Endothelial cell of umbilical vein (primary cell): ENCODE results near the gene TPM3. TPM values are rescaled to one million over a fixed set of nuclear protein-coding genes. Genes with fewer than 3 reads are reported as not detected.

Experiments used
- BruUV-seq: library from RNA; stranded (reverse); fragments of 400-500 nt; replicated peaks from 2 replicates; lab custom pipeline; 2021; lab: Mats Ljungman, UMichigan
- CTCF ChIA-PET: fragments of 300-600, 350-600 bp; sonication (Branson Sonifier 250); formaldehyde crosslinking; loops from one replicate; lab custom pipeline; 2021; ENCODE audit warnings: antibody characterized with exemption, inconsistent platforms; lab: Charles Lee
- POLR2A ChIA-PET: fragments of 300-600, 350-600 bp; sonication (Branson Sonifier 250); formaldehyde crosslinking; loops from one replicate; lab custom pipeline; 2021; ENCODE audit warnings: antibody characterized with exemption, inconsistent platforms; lab: Charles Lee
- DNase-seq: peaks from one replicate; pipeline ENCODE4 v3.0.0-alpha.2; 2011; ENCODE audit warnings: low read depth, low spot score
- FAIRE-seq: peaks from 2 replicates; lab custom pipeline; 2011; peaks lifted over from hg19 to GRCh38; lab: Jason Lieb, UNC
- H2AFZ ChIP-seq: 2 replicates; pipeline ENCODE4 v1.6.0; 2012; ENCODE audit warnings: low read depth, low read length, control low read depth, inconsistent platforms
- H3K27ac ChIP-seq: 2 replicates; pipeline ENCODE4 v1.5.1; 2011; ENCODE audit warnings: low read depth, mild to moderate bottlenecking, control low read depth, low read length, moderate library complexity; ENCODE audit not compliant: insufficient read depth
- H3K27me3 ChIP-seq, 2 experiments: 2 replicates each; pipeline versions ENCODE4 v1.6.0 to v1.6.1; 2011; ENCODE audit warnings: low read length in 2 of 2, mixed read lengths in 1 of 2; ENCODE audit not compliant: control insufficient read depth in 2 of 2, insufficient read depth in 2 of 2
- H3K36me3 ChIP-seq, 2 experiments: 2 replicates in 1 of 2; 3 replicates in 1 of 2; pipeline ENCODE4 v1.5.1; 2011; ENCODE audit warnings: low read length in 2 of 2, mild to moderate bottlenecking in 1 of 2, moderate library complexity in 1 of 2; ENCODE audit not compliant: control insufficient read depth in 2 of 2, insufficient read depth in 2 of 2; ENCODE audit errors: extremely low read depth in 1 of 2
- H3K4me1 ChIP-seq: 3 replicates; pipeline ENCODE4 v1.5.1; 2011; ENCODE audit warnings: mild to moderate bottlenecking, low read length; ENCODE audit not compliant: control insufficient read depth, insufficient read depth; ENCODE audit errors: extremely low read depth
- H3K4me2 ChIP-seq: 2 replicates; pipeline ENCODE4 v1.6.1; 2011; ENCODE audit warnings: low read length, control low read depth, mixed read lengths; ENCODE audit not compliant: insufficient read depth
- H3K4me3 ChIP-seq, 3 experiments: fragments of 200-600 bp in 1 of 3; sonication (generic), shearing (Covaris generic) in 1 of 3; replicated peaks in 1 of 3; 2 replicates each; pipeline ENCODE4 v1.5.1; 2011 to 2016; ENCODE audit warnings: control low read depth in 3 of 3, low read length in 3 of 3, mild to moderate bottlenecking in 2 of 3, inconsistent platforms in 1 of 3, low read depth in 1 of 3, moderate library complexity in 1 of 3; ENCODE audit not compliant: insufficient read depth in 1 of 3
- H3K79me2 ChIP-seq: 2 replicates; pipeline ENCODE4 v1.6.0; 2012; ENCODE audit warnings: low read length, inconsistent platforms; ENCODE audit not compliant: control insufficient read depth, insufficient read depth
- H3K9ac ChIP-seq: replicated peaks from 2 replicates; pipeline ENCODE3; 2011; ENCODE audit warnings: low read length, control low read depth; ENCODE audit not compliant: insufficient read depth; ENCODE audit errors: extremely low read depth
- H3K9me1 ChIP-seq: replicated peaks from 3 replicates; pipeline ENCODE4 v1.6.0; 2011; ENCODE audit warnings: mild to moderate bottlenecking, low read length; ENCODE audit not compliant: control insufficient read depth, insufficient read depth; ENCODE audit errors: extremely low read depth
- H3K9me3 ChIP-seq: replicated peaks from 2 replicates; pipeline ENCODE4 v1.5.1; 2012; ENCODE audit warnings: low read length, inconsistent platforms; ENCODE audit not compliant: control insufficient read depth, insufficient read depth
- H4K20me1 ChIP-seq: replicated peaks from 2 replicates; pipeline ENCODE3; 2011; ENCODE audit warnings: mild to moderate bottlenecking, low read length; ENCODE audit not compliant: control insufficient read depth, insufficient read depth; ENCODE audit errors: extremely low read depth
- CTCF ChIP-seq, 2 donors: IDR thresholded peaks; 1 replicate in 1 of 2; 2 replicates in 1 of 2; pipeline ENCODE4 v1.5.1; 2011; ENCODE audit warnings: low read length in 2 of 2, mild to moderate bottlenecking in 2 of 2, moderate library complexity in 2 of 2, control low read depth in 1 of 2, inconsistent platforms in 1 of 2, low read depth in 1 of 2; ENCODE audit not compliant: insufficient read depth in 1 of 2; ENCODE audit errors: extremely low read depth in 1 of 2
- EZH2 ChIP-seq: IDR thresholded peaks from 2 replicates; pipeline ENCODE4 v1.6.1; 2012; ENCODE audit warnings: borderline replicate concordance, low read depth, mild to moderate bottlenecking, moderate library complexity, low read length, inconsistent platforms; ENCODE audit not compliant: severe bottlenecking
- FOS ChIP-seq: IDR thresholded peaks from 2 replicates; pipeline ENCODE4 v1.6.1; 2011; ENCODE audit warnings: mild to moderate bottlenecking, low read length, moderate library complexity, borderline replicate concordance; ENCODE audit not compliant: insufficient read depth
- GATA2 ChIP-seq: IDR thresholded peaks from 2 replicates; pipeline ENCODE4 v1.7.0; 2011; ENCODE audit warnings: low read depth, mild to moderate bottlenecking, moderate library complexity, mixed read lengths, low read length; ENCODE audit not compliant: insufficient read length, insufficient read depth
- JUN ChIP-seq: IDR thresholded peaks from 2 replicates; pipeline ENCODE4 v1.6.1; 2011; ENCODE audit warnings: borderline replicate concordance, low read depth; ENCODE audit not compliant: insufficient read length, insufficient read depth
- MAX ChIP-seq: IDR thresholded peaks from 2 replicates; pipeline ENCODE4 v1.6.1; 2011; ENCODE audit not compliant: insufficient read depth, insufficient read length
- MYC ChIP-seq: IDR thresholded peaks from one replicate; pipeline ENCODE4 v1.6.1; 2011; ENCODE audit warnings: mild to moderate bottlenecking, low read depth, low read length
- POLR2A ChIP-seq: IDR thresholded peaks from 2 replicates; pipeline ENCODE4 v1.6.1; 2012; ENCODE audit warnings: low read depth, mild to moderate bottlenecking, control low read depth, low read length
- POLR2AphosphoS5 ChIP-seq: IDR thresholded peaks from 2 replicates; pipeline ENCODE4 v1.6.1; 2012; ENCODE audit warnings: low read depth, mild to moderate bottlenecking, control low read depth, low read length, moderate library complexity; ENCODE audit not compliant: insufficient read depth
- dilution Hi-C: fragments of 300-500 bp; cut with MboI; formaldehyde crosslinking; loops from one replicate; pipeline ENCODE4 v1.15.0; 2019; ENCODE audit warnings: low sequenced_read_pairs; ENCODE audit not compliant: extremely low pct_ligation_motif_present
- intact Hi-C: fragments of 100-400 bp; cut with micrococcal nuclease; formaldehyde crosslinking; loops from one replicate; pipeline ENCODE4 v1.10.0; 2022
- polyA plus RNA-seq, 4 experiments: library from polyadenylated mRNA; depleted of rRNA in 3 of 4; stranded (reverse) in 3 of 4; unstranded in 1 of 4; fragments of >200 nt; gene quantifications; 2 replicates each; pipeline versions ENCODE4 v1.2.1 to v1.2.3, GENCODE V29; 2011 to 2012; ENCODE audit warnings: missing spikeins in 1 of 4
- total RNA-seq: library from RNA; stranded (reverse); gene quantifications from 2 replicates; pipeline ENCODE4 v1.2.3, GENCODE V29; 2021

Gene TPM3
- total and polyA plus RNA-seq, 2 donors (not counting 3 experiments of a cell fraction or from before 2014, with no cell fraction given): 395 to 927 TPM

- no peak for FAIRE-seq
- TF ChIP-seq POLR2A: no peak
- TF ChIP-seq GATA2: no peak
- no peaks in the 10 kb centered on the region for H3K27me3 ChIP-seq
- H3K36me3 ChIP-seq: peaks cover 52 to 59% of the 10 kb centered on the region in 2 experiments
- no peaks in the 10 kb centered on the region for H3K9me1 ChIP-seq
- no peak overlapping the region for H2AFZ ChIP-seq
- dilution Hi-C loops: no loop called here
- H3K9ac ChIP-seq: no peak overlapping the region
- peaks cover 10% of the 10 kb centered on the region for H3K4me1 ChIP-seq
- intact Hi-C loops: no loop called here
- no peak overlapping the region for H3K27ac ChIP-seq
- no peaks in the 10 kb centered on the region for H3K9me3 ChIP-seq
- BruUV-seq: no TSS peak
- CTCF ChIA-PET: interaction anchor here (1.1 kb wide), 1 partner anchor 16 kb away, joined by 4 read pairs; no protein-coding TSS in a partner anchor
- H3K79me2 ChIP-seq: peaks cover 86% of the 10 kb centered on the region
- H3K4me2 ChIP-seq: no peak overlapping the region
- peaks cover 9% of the 10 kb centered on the region for H4K20me1 ChIP-seq
- no peak for DNase-seq
- H3K4me3 ChIP-seq: no peak overlapping the region
- POLR2A ChIA-PET: no interaction called here
Measured at GRCh38 chr1:154171880-154172279, 20.0 kb downstream of the TPM3 start.

- intact Hi-C loops (no loop called here), dilution Hi-C loops (no loop called here)
- Histone ChIP-seq H3K9ac (no peak overlapping the region), H3K4me1 (peaks cover 7% of the 10 kb centered on the region), H4K20me1 (peaks cover 9% of the 10 kb centered on the region), H3K9me1 (no peaks in the 10 kb centered on the region), H3K36me3 (peaks cover 55 to 62% of the 10 kb centered on the region in 2 experiments), H3K79me2 (peaks cover 82% of the 10 kb centered on the region), H3K27ac (no peak overlapping the region), H2AFZ (no peak overlapping the region), H3K27me3 (no peaks in the 10 kb centered on the region), H3K9me3 (no peaks in the 10 kb centered on the region), H3K4me2 (no peak overlapping the region), H3K4me3 (no peak overlapping the region)
- FAIRE-seq (no peak), DNase-seq (no peak)
- ChIA-PET CTCF (no interaction called here), POLR2A (no interaction called here)
- BruUV-seq: no TSS peak
- TF ChIP-seq CTCF (IDR thresholded peaks at IDR 0.05; ENCODE audit: extremely low read depth in 1 of 2, insufficient read depth in 1 of 2, low read depth in 1 of 2, low read length in 2 of 2): no peak
- TF ChIP-seq GATA2: no peak
- no peak for TF ChIP-seq EZH2
- no peak for TF ChIP-seq FOS
- TF ChIP-seq JUN: no peak
- TF ChIP-seq MAX: no peak
- no peak for TF ChIP-seq POLR2AphosphoS5
- TF ChIP-seq MYC: no peak
- no peak for TF ChIP-seq POLR2A
Measured at GRCh38 chr1:154171223-154171583, 20.7 kb downstream of the TPM3 start.
